GM06990 (cell line): Measurements from ENCODE around the gene FOXO6.

Experiments
- DNase-seq: peaks from one replicate; pipeline ENCODE4 v3.0.0-alpha.2; 2011; ENCODE audit not compliant: insufficient read length; ENCODE audit errors: extremely low read depth
- H3K27me3 ChIP-seq: replicated peaks from 2 replicates; pipeline ENCODE4 v1.6.0; 2011; ENCODE audit warnings: low read length; ENCODE audit not compliant: control insufficient read depth, insufficient read depth
- H3K36me3 ChIP-seq: 2 replicates; pipeline ENCODE4 v1.5.1; 2011; ENCODE audit warnings: low read length; ENCODE audit not compliant: control insufficient read depth, insufficient read depth
- H3K4me3 ChIP-seq: replicated peaks from 2 replicates; pipeline ENCODE4 v1.5.1; 2011; ENCODE audit warnings: low read depth, mild to moderate bottlenecking, control low read depth, low read length
- TF ChIP-seq, protein P1 (sequence below): IDR thresholded peaks from 2 replicates; pipeline ENCODE4 v1.5.1; 2011; ENCODE audit warnings: low read length, control low read depth, mild to moderate bottlenecking, inconsistent platforms; ENCODE audit not compliant: insufficient read depth, poor library complexity, severe bottlenecking

FOXO6 gene

GRCh38 chr1:41327383-41327999, 33.7 kb upstream of the FOXO6 start:
- no peak for DNase-seq
- Histone ChIP-seq H3K27me3 (no peaks in the 10 kb centered on the region; the same call in 1 of the 2 replicates), H3K4me3 (no peak overlapping the region), H3K36me3 (no peaks in the 10 kb centered on the region)
- TF ChIP-seq, protein P1, sequence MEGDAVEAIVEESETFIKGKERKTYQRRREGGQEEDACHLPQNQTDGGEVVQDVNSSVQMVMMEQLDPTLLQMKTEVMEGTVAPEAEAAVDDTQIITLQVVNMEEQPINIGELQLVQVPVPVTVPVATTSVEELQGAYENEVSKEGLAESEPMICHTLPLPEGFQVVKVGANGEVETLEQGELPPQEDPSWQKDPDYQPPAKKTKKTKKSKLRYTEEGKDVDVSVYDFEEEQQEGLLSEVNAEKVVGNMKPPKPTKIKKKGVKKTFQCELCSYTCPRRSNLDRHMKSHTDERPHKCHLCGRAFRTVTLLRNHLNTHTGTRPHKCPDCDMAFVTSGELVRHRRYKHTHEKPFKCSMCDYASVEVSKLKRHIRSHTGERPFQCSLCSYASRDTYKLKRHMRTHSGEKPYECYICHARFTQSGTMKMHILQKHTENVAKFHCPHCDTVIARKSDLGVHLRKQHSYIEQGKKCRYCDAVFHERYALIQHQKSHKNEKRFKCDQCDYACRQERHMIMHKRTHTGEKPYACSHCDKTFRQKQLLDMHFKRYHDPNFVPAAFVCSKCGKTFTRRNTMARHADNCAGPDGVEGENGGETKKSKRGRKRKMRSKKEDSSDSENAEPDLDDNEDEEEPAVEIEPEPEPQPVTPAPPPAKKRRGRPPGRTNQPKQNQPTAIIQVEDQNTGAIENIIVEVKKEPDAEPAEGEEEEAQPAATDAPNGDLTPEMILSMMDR: no peak

DNA sequence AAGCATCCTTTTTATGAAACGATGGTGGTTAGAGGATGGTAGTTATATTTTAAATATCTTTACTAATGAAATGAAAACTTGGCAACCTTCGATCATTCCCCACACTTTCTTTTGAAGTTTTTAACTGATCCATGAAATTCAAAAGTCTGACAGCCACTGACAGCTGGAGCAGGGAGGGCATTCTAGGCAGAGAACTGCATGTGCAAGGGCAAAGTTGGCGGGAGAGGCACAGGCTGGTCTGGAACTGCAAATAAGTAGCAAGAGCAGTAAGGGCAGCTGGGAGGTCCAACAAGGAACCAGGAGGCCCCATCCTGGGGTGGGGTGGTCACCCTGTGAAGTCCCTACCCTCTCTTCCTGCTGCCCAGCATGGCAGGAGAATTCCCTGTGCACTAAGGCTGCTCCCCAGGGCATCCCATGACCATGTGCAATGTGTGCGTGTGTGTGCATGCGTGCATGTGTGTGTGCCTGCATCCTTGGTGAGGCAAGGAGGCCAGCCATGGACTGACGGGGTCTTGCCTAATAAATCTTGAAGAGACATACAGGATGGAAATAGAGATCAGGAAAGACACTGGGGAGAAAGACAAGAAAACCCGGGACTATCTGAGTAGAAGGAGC, 33.1 kb upstream of the FOXO6 start:
- DNase-seq: no peak

GRCh38 chr1:41328780-41329640, 32.2 kb upstream of the FOXO6 start:
- Histone ChIP-seq H3K27me3 (no peaks in the 10 kb centered on the region; the same call in 1 of the 2 replicates), H3K36me3 (no peaks in the 10 kb centered on the region), H3K4me3 (no peak overlapping the region)
- TF ChIP-seq, protein P1: no peak
- DNase-seq: no peak

More for the DNA sequence above, 33.1 kb upstream of the FOXO6 start:
- no peaks in the 10 kb centered on the region; the same call in 1 of the 2 replicates for H3K27me3 ChIP-seq
- TF ChIP-seq, protein P1: no peak
- no peak overlapping the region for H3K4me3 ChIP-seq
- H3K36me3 ChIP-seq: no peaks in the 10 kb centered on the region

- Histone ChIP-seq H3K4me3 (no peak overlapping the region), H3K36me3 (no peaks in the 10 kb centered on the region), H3K27me3 (no peaks in the 10 kb centered on the region; the same call in 1 of the 2 replicates)
- no peak for DNase-seq
- TF ChIP-seq, protein P1: no peak
These were observed 31.3 kb upstream of the FOXO6 start for GRCh38 chr1:41329662-41330587.
